GM19193 (cell line): ENCODE data around the gene ARL16.

Source experiments
- POLR2A ChIP-seq: IDR thresholded peaks from 4 replicates; pipeline ENCODE4 v1.6.1; 2011; ENCODE audit not compliant: insufficient read depth, insufficient read length; ENCODE audit errors: extremely low read depth

ARL16 gene

GRCh38 chr17:81672504-81672903 is 11.1 kb downstream of the ARL16 start:
- no peak for TF ChIP-seq POLR2A

- TF ChIP-seq POLR2A: no peak
Observed at GRCh38 chr17:81667754-81668153, 15.8 kb downstream of the ARL16 start.

- peak; percentile 98 for TF ChIP-seq POLR2A
Observed at GRCh38 chr17:81666342-81667191, 17.0 kb downstream of the ARL16 start, which contains the start of the genes CCDC137 and OXLD1. Gene CCDC137, plus strand, starts transcription at chr17:81666737. Its CDS starts 30 bp downstream, at chr17:81666767. Gene OXLD1, minus strand, starts transcription at chr17:81666605. Its CDS starts 28 bp downstream, at chr17:81666577.

GRCh38 chr17:81666092-81666341 is 17.6 kb downstream of the ARL16 start:
- no peak for TF ChIP-seq POLR2A

GRCh38 chr17:81665205-81666091 is 18.1 kb downstream of the ARL16 start:
- peak; percentile 44 for TF ChIP-seq POLR2A

GRCh38 chr17:81664051-81664470 is 19.5 kb downstream of the ARL16 start:
- TF ChIP-seq POLR2A: no peak

- no peak for TF ChIP-seq POLR2A
Observed at GRCh38 chr17:81662002-81662401, 21.6 kb downstream of the ARL16 start.

- TF ChIP-seq POLR2A: no peak
Observed at GRCh38 chr17:81660441-81660840, 23.2 kb downstream of the ARL16 start.

- TF ChIP-seq POLR2A: no peak
Observed at GRCh38 chr17:81659038-81659437, 24.6 kb downstream of the ARL16 start.

- no peak for TF ChIP-seq POLR2A
Observed at GRCh38 chr17:81656835-81657234, 26.8 kb downstream of the ARL16 start.

GRCh38 chr17:81656118-81656743 is 27.4 kb downstream of the ARL16 start, which contains the start of gene PDE6G:
Gene PDE6G, minus strand, starts transcription at chr17:81656542. Its CDS starts 3,237 bp downstream, at chr17:81653305.
- TF ChIP-seq POLR2A: no peak

- TF ChIP-seq POLR2A: no peak
Observed at GRCh38 chr17:81655378-81656117, 28.0 kb downstream of the ARL16 start.

GRCh38 chr17:81652906-81653771 is 30.5 kb downstream of the ARL16 start:
- TF ChIP-seq POLR2A: no peak
